GM19463 (cell line): ENCODE data around the gene DCAF6.
"Not testable (repeated sequence)": the region's sequence is repeated elsewhere in the genome, so short reads cannot be mapped to it uniquely, and the experiment has no call there.

ENCODE experiments used
- ATAC-seq: cut with Tn5 transposase; IDR thresholded peaks from one replicate; pipeline ENCODE4 v1.9.1; 2021; ENCODE audit warnings: mild to moderate bottlenecking, moderate library complexity; ENCODE audit not compliant: unreplicated experiment

DCAF6 gene

GRCh38 chr1:168007691-168008090, 71.2 kb downstream of the DCAF6 start:
- no peak for ATAC-seq

GRCh38 chr1:168008595-168008994, 72.1 kb downstream of the DCAF6 start:
- no peak for ATAC-seq

- ATAC-seq: no peak
Observed at GRCh38 chr1:168009322-168009721, 72.8 kb downstream of the DCAF6 start.

GRCh38 chr1:168019407-168019806, 82.9 kb downstream of the DCAF6 start:
- ATAC-seq: no peak

- ATAC-seq: no peak
Observed at GRCh38 chr1:168031198-168031597, 94.7 kb downstream of the DCAF6 start.

- ATAC-seq: no peak
Observed at GRCh38 chr1:168031627-168032026, 95.1 kb downstream of the DCAF6 start.

GRCh38 chr1:168032029-168032428, 95.5 kb downstream of the DCAF6 start:
- no peak for ATAC-seq

- no peak for ATAC-seq
Observed at GRCh38 chr1:168035345-168035744, 98.9 kb downstream of the DCAF6 start.

GRCh38 chr1:168042362-168042761, 105.9 kb downstream of the DCAF6 start:
- ATAC-seq: no peak

GRCh38 chr1:168045311-168045710, 108.8 kb downstream of the DCAF6 start:
- ATAC-seq: no peak

- no peak for ATAC-seq
Observed at GRCh38 chr1:168050307-168050706, 113.8 kb downstream of the DCAF6 start.

- ATAC-seq: no peak
Observed at GRCh38 chr1:168050880-168051279, 114.4 kb downstream of the DCAF6 start.

GRCh38 chr1:168053681-168054080, 117.2 kb downstream of the DCAF6 start:
- ATAC-seq: no peak

GRCh38 chr1:168054117-168054516, 117.6 kb downstream of the DCAF6 start:
- no peak for ATAC-seq

- not testable (repeated sequence) for ATAC-seq
Observed at GRCh38 chr1:168056152-168056551, 119.7 kb downstream of the DCAF6 start.

GRCh38 chr1:168057355-168057754, 120.9 kb downstream of the DCAF6 start:
- ATAC-seq: no peak

GRCh38 chr1:168057921-168058320, 121.4 kb downstream of the DCAF6 start:
- no peak for ATAC-seq

GRCh38 chr1:168064216-168064615, 127.7 kb downstream of the DCAF6 start:
- ATAC-seq: no peak

GRCh38 chr1:168065506-168065905, 129.0 kb downstream of the DCAF6 start:
- ATAC-seq: no peak

GRCh38 chr1:168069384-168069783, 132.9 kb downstream of the DCAF6 start:
- no peak for ATAC-seq

GRCh38 chr1:168079761-168080160, 143.3 kb downstream of the DCAF6 start:
- ATAC-seq: no peak

- no peak for ATAC-seq
Observed at GRCh38 chr1:168081373-168082007, 145.0 kb downstream of the DCAF6 start.
